Fibroblast of villous mesenchyme (primary cell): ENCODE data around the gene MEMO1. TPM values are rescaled to one million over a fixed set of nuclear protein-coding genes. Genes with fewer than 3 reads are reported as not detected.
"Not testable (repeated sequence)": the region's sequence is repeated elsewhere in the genome, so short reads cannot be mapped to it uniquely, and the experiment has no call there.

Experiments
- DNase-seq: peaks from one replicate; pipeline ENCODE4 v3.0.0-alpha.2; 2010; ENCODE audit warnings: low read depth
- H3K4me3 ChIP-seq: 2 replicates; pipeline ENCODE4 v1.5.1; 2011; ENCODE audit warnings: low read depth, mild to moderate bottlenecking, low read length
- CTCF ChIP-seq: IDR thresholded peaks from 2 replicates; pipeline ENCODE4 v1.5.1; 2012; ENCODE audit warnings: low read depth, mild to moderate bottlenecking, low read length; ENCODE audit not compliant: insufficient read depth
- total RNA-seq: library from RNA; depleted of rRNA; stranded (reverse); fragments of >200 nt; gene quantifications from 2 replicates; pipeline ENCODE4 v1.2.3, GENCODE V29; 2012

MEMO1 gene
- total RNA-seq, 1 donor, result 47.1 TPM

GRCh38 chr2:31979956-31980355 lies 30.9 kb downstream of the MEMO1 start:
- no peak for DNase-seq
- TF ChIP-seq CTCF, result no peak
- no peak overlapping the region for H3K4me3 ChIP-seq

DNA sequence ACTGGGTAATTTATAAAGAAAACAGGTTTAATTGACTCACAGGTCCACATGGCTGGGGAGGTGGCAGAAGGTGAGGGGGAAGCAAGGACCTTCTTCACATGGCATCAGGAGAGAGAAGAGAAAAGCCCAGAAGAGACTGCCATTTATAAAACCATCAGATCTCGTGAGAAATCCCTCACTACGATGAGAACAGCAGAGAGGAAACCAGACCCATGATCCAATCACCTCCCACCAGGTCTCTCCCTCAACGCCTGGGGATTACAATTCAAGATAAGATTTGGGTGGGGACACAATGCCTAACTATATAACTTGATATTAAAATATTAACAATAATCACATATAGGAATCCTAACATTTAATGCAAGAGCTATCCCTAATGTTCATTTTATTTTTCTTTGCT lies 31.8 kb downstream of the MEMO1 start:
- no peak for TF ChIP-seq CTCF
- DNase-seq, result no peak
- no peak overlapping the region for H3K4me3 ChIP-seq

GRCh38 chr2:31978436-31978835 lies 32.4 kb downstream of the MEMO1 start:
- no peak for TF ChIP-seq CTCF
- DNase-seq, result no peak
- no peak overlapping the region for H3K4me3 ChIP-seq

DNA sequence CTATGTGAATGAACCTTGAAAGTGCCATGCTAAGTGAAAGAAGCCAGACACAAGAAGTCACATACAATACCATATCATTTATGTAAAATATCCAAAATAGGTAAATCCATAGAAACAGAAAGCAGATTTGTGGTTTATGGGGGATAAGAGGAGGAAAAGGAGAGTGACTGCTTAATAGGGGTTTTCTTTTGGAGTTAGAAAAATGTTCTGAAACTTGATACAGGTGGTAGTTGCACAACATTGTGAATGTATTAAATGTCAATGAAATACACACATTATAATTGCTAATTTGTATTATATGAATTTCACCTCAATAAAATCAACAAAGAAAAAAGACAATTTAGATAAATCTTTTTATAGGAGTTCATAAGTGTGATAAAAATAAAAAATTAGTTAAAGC lies 37.1 kb downstream of the MEMO1 start:
- no peak overlapping the region for H3K4me3 ChIP-seq
- no peak for TF ChIP-seq CTCF
- no peak for DNase-seq

- no peak for TF ChIP-seq CTCF
- no peak overlapping the region for H3K4me3 ChIP-seq
- DNase-seq, result no peak
Measured at GRCh38 chr2:31972059-31972458, 38.7 kb downstream of the MEMO1 start.

DNA sequence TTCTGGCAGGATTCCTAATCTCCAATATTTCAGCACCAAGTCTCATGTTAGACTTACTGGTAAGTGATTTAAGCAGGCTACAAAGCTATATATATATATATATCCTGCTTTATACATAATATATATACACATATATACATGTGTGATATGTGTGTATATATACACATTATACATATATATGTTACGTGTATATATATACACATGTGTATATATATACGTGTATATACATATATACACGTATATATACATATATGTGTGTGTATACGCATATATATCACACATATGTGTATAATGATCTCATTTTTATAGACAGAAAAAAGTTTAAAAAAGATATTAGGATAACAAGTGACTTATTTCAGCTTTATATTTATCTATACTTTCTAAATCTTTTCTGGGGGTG lies 41.6 kb downstream of the MEMO1 start:
- DNase-seq, result no peak
- no peak overlapping the region for H3K4me3 ChIP-seq
- TF ChIP-seq CTCF, result no peak

- no peak overlapping the region for H3K4me3 ChIP-seq
- no peak for TF ChIP-seq CTCF
- peak; percentile 62 for DNase-seq
Measured at GRCh38 chr2:31967790-31968189, 43.0 kb downstream of the MEMO1 start.

GRCh38 chr2:31966402-31966801 lies 44.4 kb downstream of the MEMO1 start:
- H3K4me3 ChIP-seq, DNase-seq: not testable (repeated sequence)
